Measurements from ENCODE around the gene UGT1A3.

UGT1A3 gene

DNA sequence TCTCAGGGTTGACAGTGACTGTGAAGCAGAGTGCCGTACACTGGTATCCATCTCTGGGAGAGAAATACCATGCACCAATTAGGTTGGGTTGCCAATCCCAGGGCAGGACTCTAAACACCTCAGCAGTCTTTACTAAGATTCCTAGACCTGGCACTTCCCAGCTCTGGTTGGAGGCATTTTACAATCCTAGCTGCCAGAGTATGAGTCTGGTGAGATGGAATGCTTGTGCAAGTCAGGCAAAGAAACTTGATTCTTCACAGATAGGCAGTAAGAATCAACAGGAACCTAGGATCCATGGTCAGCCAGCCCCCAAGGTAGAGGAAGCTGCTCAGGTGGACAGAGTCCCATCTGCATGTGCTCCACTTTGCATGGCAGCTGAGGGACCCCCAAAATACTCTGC lies 22.1 kb upstream of the UGT1A3 start:
- Histone ChIP-seq H3K9me2 (replicated peaks; ENCODE audit: insufficient read depth, low read length) (no peaks in the 10 kb centered on the region), H3K4me3 (ENCODE audit: low read length) (no peak overlapping the region), H3K4me1 (ENCODE audit: low read length) (no peaks in the 10 kb centered on the region), H3K27ac (ENCODE audit: low read length) (no peak overlapping the region), H4K20me1 (ENCODE audit: insufficient read depth, low read length) (no peaks in the 10 kb centered on the region), H3K9me3 (replicated peaks; ENCODE audit: insufficient read depth, low read length) (no peaks in the 10 kb centered on the region), H3K9ac (ENCODE audit: low read length) (no peak overlapping the region), H3K4me2 (ENCODE audit: low read depth, low read length) (no peak overlapping the region), H2AFZ (ENCODE audit: low read length) (no peak overlapping the region), H3K36me3 (replicated peaks; ENCODE audit: insufficient read depth, low read length) (no peaks in the 10 kb centered on the region), H3K27me3 (replicated peaks; ENCODE audit: insufficient read depth, low read length) (no peaks in the 10 kb centered on the region), H3K79me2 (ENCODE audit: low read length) (no peaks in the 10 kb centered on the region), H3F3A (ENCODE audit: insufficient read depth, low read length) (no peaks in the 10 kb centered on the region)
- DNase-seq = no peak
- TF ChIP-seq EZH2 (optimal IDR thresholded peaks at IDR 0.05; ENCODE audit: low read depth, low read length) (no peak), EZH2phosphoT487 (IDR thresholded peaks at IDR 0.05; ENCODE audit: low read length) (no peak)
- TF ChIP-seq, protein P1, sequence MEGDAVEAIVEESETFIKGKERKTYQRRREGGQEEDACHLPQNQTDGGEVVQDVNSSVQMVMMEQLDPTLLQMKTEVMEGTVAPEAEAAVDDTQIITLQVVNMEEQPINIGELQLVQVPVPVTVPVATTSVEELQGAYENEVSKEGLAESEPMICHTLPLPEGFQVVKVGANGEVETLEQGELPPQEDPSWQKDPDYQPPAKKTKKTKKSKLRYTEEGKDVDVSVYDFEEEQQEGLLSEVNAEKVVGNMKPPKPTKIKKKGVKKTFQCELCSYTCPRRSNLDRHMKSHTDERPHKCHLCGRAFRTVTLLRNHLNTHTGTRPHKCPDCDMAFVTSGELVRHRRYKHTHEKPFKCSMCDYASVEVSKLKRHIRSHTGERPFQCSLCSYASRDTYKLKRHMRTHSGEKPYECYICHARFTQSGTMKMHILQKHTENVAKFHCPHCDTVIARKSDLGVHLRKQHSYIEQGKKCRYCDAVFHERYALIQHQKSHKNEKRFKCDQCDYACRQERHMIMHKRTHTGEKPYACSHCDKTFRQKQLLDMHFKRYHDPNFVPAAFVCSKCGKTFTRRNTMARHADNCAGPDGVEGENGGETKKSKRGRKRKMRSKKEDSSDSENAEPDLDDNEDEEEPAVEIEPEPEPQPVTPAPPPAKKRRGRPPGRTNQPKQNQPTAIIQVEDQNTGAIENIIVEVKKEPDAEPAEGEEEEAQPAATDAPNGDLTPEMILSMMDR (IDR thresholded peaks at IDR 0.05; ENCODE audit: low read length) = no peak

DNA sequence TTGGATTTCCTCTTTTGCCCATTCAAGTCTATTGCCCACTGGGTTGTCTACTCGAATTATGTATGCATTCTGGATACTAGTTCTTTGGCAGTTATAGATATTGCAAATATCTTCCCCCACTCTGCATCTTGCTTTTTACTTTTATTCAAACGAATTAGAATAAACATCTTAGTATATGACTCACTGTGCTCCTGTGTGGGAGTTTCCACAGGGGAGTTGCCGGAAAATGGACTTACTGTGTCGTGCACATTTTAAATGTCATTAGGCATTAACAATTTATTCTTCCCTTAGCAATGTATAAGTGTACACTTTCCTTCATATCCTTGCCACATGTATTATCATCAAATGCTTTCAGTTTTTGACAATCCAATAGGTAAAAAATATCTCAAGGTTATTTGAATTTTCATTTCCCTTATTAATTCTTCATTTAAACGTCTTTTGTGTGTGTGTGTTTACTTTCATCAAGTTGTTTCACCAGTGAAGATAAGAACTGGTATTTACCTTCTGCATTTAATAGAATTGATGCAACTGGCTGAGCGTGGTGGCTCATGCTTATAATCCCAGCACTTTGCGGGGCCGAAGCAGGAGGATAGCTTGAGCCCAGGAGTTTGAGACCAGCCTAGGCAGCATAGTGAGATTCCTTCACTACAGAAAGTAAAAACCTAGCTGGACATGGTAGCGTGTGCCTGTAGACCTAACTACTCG lies 20.8 kb upstream of the UGT1A3 start:
- Histone ChIP-seq H3K9me2 (replicated peaks; ENCODE audit: insufficient read depth, low read length) (no peaks in the 10 kb centered on the region), H3F3A (ENCODE audit: insufficient read depth, low read length) (no peaks in the 10 kb centered on the region), H3K9ac (ENCODE audit: low read length) (no peak overlapping the region), H3K4me2 (ENCODE audit: low read depth, low read length) (no peak overlapping the region), H3K4me3 (ENCODE audit: low read length) (no peak overlapping the region), H3K79me2 (ENCODE audit: low read length) (no peaks in the 10 kb centered on the region), H3K4me1 (ENCODE audit: low read length) (no peaks in the 10 kb centered on the region), H3K27ac (ENCODE audit: low read length) (no peak overlapping the region), H3K27me3 (replicated peaks; ENCODE audit: insufficient read depth, low read length) (no peaks in the 10 kb centered on the region), H4K20me1 (ENCODE audit: insufficient read depth, low read length) (no peaks in the 10 kb centered on the region), H2AFZ (ENCODE audit: low read length) (no peak overlapping the region), H3K36me3 (replicated peaks; ENCODE audit: insufficient read depth, low read length) (no peaks in the 10 kb centered on the region), H3K9me3 (replicated peaks; ENCODE audit: insufficient read depth, low read length) (no peaks in the 10 kb centered on the region)
- no peak for DNase-seq
- TF ChIP-seq, protein P1 (IDR thresholded peaks at IDR 0.05; ENCODE audit: low read length) = no peak
- TF ChIP-seq EZH2phosphoT487 (IDR thresholded peaks at IDR 0.05; ENCODE audit: low read length) = no peak
- no peak for TF ChIP-seq EZH2 (optimal IDR thresholded peaks at IDR 0.05; ENCODE audit: low read depth, low read length)

DNA sequence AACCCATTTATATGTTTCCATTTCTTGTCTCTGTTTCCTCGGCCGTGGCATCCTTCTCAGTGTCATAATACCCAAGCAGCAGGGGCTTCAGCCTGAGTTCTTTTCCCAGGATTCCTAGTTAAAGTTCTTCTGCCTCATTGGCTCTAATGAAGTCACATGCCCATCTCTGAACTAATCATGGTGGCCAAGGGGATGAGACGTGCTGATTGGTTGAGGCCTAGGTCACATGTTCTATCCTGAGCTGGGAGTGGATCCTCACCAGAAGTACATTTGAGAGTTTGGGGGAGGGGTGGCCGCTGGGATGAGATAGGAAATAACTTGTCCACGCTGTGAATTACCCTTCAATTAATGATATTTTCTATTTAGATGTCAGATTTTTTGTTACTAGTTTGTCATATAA lies 19.9 kb upstream of the UGT1A3 start:
- no peak for DNase-seq
- H3F3A ChIP-seq (ENCODE audit: insufficient read depth, low read length) = no peaks in the 10 kb centered on the region
- no peaks in the 10 kb centered on the region for H3K4me1 ChIP-seq (ENCODE audit: low read length)
- no peaks in the 10 kb centered on the region for H3K36me3 ChIP-seq (replicated peaks; ENCODE audit: insufficient read depth, low read length)
- TF ChIP-seq EZH2 (optimal IDR thresholded peaks at IDR 0.05; ENCODE audit: low read depth, low read length) (no peak), EZH2phosphoT487 (IDR thresholded peaks at IDR 0.05; ENCODE audit: low read length) (no peak)
- TF ChIP-seq, protein P1 (IDR thresholded peaks at IDR 0.05; ENCODE audit: low read length) = no peak
- H3K9me2 ChIP-seq (replicated peaks; ENCODE audit: insufficient read depth, low read length) = no peaks in the 10 kb centered on the region
- H3K4me3 ChIP-seq (ENCODE audit: low read length) = no peak overlapping the region
- H3K9me3 ChIP-seq (replicated peaks; ENCODE audit: insufficient read depth, low read length) = no peaks in the 10 kb centered on the region
- H2AFZ ChIP-seq (ENCODE audit: low read length) = no peak overlapping the region
- H3K27ac ChIP-seq (ENCODE audit: low read length) = no peak overlapping the region
- H3K4me2 ChIP-seq (ENCODE audit: low read depth, low read length) = no peak overlapping the region
- no peaks in the 10 kb centered on the region for H4K20me1 ChIP-seq (ENCODE audit: insufficient read depth, low read length)
- H3K79me2 ChIP-seq (ENCODE audit: low read length) = no peaks in the 10 kb centered on the region
- H3K9ac ChIP-seq (ENCODE audit: low read length) = no peak overlapping the region
- H3K27me3 ChIP-seq (replicated peaks; ENCODE audit: insufficient read depth, low read length) = no peaks in the 10 kb centered on the region

Data from MM.1S (cell line).